ENCODE measurements around the gene CTPS1.

GRCh38 chr1:40987439-40988276 is 8.2 kb downstream of the CTPS1 start:
- TF ChIP-seq, protein P1, sequence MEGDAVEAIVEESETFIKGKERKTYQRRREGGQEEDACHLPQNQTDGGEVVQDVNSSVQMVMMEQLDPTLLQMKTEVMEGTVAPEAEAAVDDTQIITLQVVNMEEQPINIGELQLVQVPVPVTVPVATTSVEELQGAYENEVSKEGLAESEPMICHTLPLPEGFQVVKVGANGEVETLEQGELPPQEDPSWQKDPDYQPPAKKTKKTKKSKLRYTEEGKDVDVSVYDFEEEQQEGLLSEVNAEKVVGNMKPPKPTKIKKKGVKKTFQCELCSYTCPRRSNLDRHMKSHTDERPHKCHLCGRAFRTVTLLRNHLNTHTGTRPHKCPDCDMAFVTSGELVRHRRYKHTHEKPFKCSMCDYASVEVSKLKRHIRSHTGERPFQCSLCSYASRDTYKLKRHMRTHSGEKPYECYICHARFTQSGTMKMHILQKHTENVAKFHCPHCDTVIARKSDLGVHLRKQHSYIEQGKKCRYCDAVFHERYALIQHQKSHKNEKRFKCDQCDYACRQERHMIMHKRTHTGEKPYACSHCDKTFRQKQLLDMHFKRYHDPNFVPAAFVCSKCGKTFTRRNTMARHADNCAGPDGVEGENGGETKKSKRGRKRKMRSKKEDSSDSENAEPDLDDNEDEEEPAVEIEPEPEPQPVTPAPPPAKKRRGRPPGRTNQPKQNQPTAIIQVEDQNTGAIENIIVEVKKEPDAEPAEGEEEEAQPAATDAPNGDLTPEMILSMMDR (IDR thresholded peaks at IDR 0.05) = no peak
- TF ChIP-seq ZFX (IDR thresholded peaks at IDR 0.05; ENCODE audit: borderline replicate concordance) = no peak
